Neural progenitor cell (in vitro differentiated cells): ENCODE measurements around the gene PRUNE2. TPM values are rescaled to one million over a fixed set of nuclear protein-coding genes. Genes with fewer than 3 reads are reported as not detected.

Source experiments
- DNase-seq: peaks from one replicate; pipeline ENCODE4 v3.0.0-alpha.2; 2016; ENCODE audit warnings: low spot score
- H2AFZ ChIP-seq: fragments of 200-600 bp; sonication (generic); replicated peaks from 2 replicates; pipeline ENCODE4 v1.6.1; 2016; ENCODE audit warnings: antibody characterized with exemption
- H3F3A ChIP-seq: fragments of 200-600 bp; sonication (generic); 2 replicates; pipeline ENCODE4 v1.6.1; 2016; ENCODE audit warnings: antibody characterized with exemption, low read depth
- H3K27ac ChIP-seq: fragments of 200-600 bp; sonication (generic); 2 replicates; pipeline ENCODE4 v1.5.1; 2016; ENCODE audit warnings: mild to moderate bottlenecking
- H3K27me3 ChIP-seq: fragments of 200-600 bp; sonication (generic); 2 replicates; pipeline ENCODE4 v1.6.1; 2016; ENCODE audit warnings: mild to moderate bottlenecking, moderate library complexity
- H3K36me3 ChIP-seq: fragments of 200-600 bp; sonication (generic); 2 replicates; pipeline ENCODE4 v1.5.1; 2016
- H3K4me1 ChIP-seq: fragments of 200-600 bp; sonication (generic); 2 replicates; pipeline ENCODE4 v1.6.1; 2016; ENCODE audit warnings: mixed run types
- H3K4me2 ChIP-seq: fragments of 200-600 bp; sonication (generic); 2 replicates; pipeline ENCODE4 v1.6.1; 2016
- H3K4me3 ChIP-seq: fragments of 200-600 bp; sonication (generic); 2 replicates; pipeline ENCODE4 v1.5.1; 2016
- H3K79me2 ChIP-seq: fragments of 200-600 bp; sonication (generic); 2 replicates; pipeline ENCODE4 v1.6.1; 2016; ENCODE audit warnings: low read depth
- H3K9ac ChIP-seq: fragments of 200-600 bp; sonication (generic); 2 replicates; pipeline ENCODE4 v1.6.1; 2016
- H3K9me3 ChIP-seq: fragments of 200-600 bp; sonication (generic); 2 replicates; pipeline ENCODE4 v1.5.1; 2016; ENCODE audit warnings: low read depth
- H4K20me1 ChIP-seq: fragments of 200-600 bp; sonication (generic); 2 replicates; pipeline ENCODE4 v1.6.1; 2016; ENCODE audit warnings: low read depth
- H3K27ac Mint-ChIP-seq: 3 replicates; pipeline ENCODE4 v1.8.0; 2021; ENCODE audit warnings: mixed read lengths
- H3K27me3 Mint-ChIP-seq: 2 replicates; pipeline ENCODE4 v1.8.0; 2022; ENCODE audit warnings: low read depth, mild to moderate bottlenecking, inconsistent platforms, moderate library complexity, mixed read lengths; ENCODE audit not compliant: insufficient read depth
- H3K36me3 Mint-ChIP-seq: 3 replicates; pipeline ENCODE4 v1.8.0; 2021; ENCODE audit warnings: mixed read lengths
- H3K4me1 Mint-ChIP-seq: 3 replicates; pipeline ENCODE4 v1.8.0; 2021; ENCODE audit warnings: mixed read lengths
- H3K4me3 Mint-ChIP-seq: 3 replicates; pipeline ENCODE4 v1.8.0; 2021; ENCODE audit warnings: mild to moderate bottlenecking, moderate library complexity, mixed read lengths
- H3K9me3 Mint-ChIP-seq: 3 replicates; pipeline ENCODE4 v1.8.0; 2020; ENCODE audit warnings: mixed read lengths
- EZH2 ChIP-seq: fragments of 200-600 bp; sonication (generic); IDR thresholded peaks from 2 replicates; pipeline ENCODE4 v1.6.1; 2017; ENCODE audit warnings: antibody characterized with exemption, mild to moderate bottlenecking, moderate library complexity
- EZH2phosphoT487 ChIP-seq: fragments of 200-600 bp; sonication (generic); IDR thresholded peaks from 2 replicates; pipeline ENCODE4 v1.6.1; 2017; ENCODE audit warnings: antibody characterized with exemption
- total RNA-seq: library from RNA; depleted of rRNA; stranded (reverse); fragments of >200 nt; gene quantifications from 2 replicates; pipeline ENCODE4 v1.2.3, GENCODE V29; 2015; ENCODE audit warnings: low replicate concordance
- TF ChIP-seq, protein P1 (sequence below): fragments of 200-600 bp; sonication (generic); IDR thresholded peaks from 2 replicates; pipeline ENCODE4 v1.5.1; 2017; ENCODE audit warnings: antibody characterized with exemption, mild to moderate bottlenecking

PRUNE2 gene
- total RNA-seq, 1 donor from 2014 or later: 28.2 TPM

DNA sequence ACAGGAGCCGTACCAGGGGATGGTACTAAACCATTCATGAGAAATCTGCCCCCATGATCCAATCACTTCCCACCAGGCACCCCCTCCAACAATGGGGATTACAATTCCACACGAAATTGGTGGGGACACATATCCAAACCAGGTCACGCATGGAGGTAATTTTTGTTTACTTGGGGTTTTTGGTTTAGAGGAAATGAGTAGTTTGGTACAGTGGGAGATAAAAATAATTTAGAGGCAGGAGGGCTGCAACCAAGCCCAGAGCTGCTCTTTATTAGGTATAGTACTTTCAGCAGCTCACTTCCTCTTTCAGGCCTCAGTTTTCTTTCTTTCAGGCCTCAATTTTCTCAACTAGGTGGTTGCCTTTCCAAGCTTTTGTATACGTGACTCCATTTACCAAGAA is 23.2 kb downstream of the PRUNE2 start:
- no peak for DNase-seq
- peaks cover 4% of the 10 kb centered on the region for H3K4me1 ChIP-seq
- Mint-ChIP-seq H3K9me3 (peaks cover 9% of the 10 kb centered on the region), H3K27ac (no peak overlapping the region), H3K4me1 (peaks cover 17% of the 10 kb centered on the region), H3K4me3 (no peak overlapping the region), H3K27me3 (peaks cover 2% of the 10 kb centered on the region), H3K36me3 (peaks cover 4% of the 10 kb centered on the region)
- H3K4me3 ChIP-seq: no peak overlapping the region
- H3K9ac ChIP-seq: no peak overlapping the region
- H3K27ac ChIP-seq: no peak overlapping the region
- H3K79me2 ChIP-seq: no peaks in the 10 kb centered on the region
- no peaks in the 10 kb centered on the region for H3K36me3 ChIP-seq
- H4K20me1 ChIP-seq: no peaks in the 10 kb centered on the region
- no peaks in the 10 kb centered on the region for H3K27me3 ChIP-seq
- no peak overlapping the region for H3K4me2 ChIP-seq
- TF ChIP-seq, protein P1, sequence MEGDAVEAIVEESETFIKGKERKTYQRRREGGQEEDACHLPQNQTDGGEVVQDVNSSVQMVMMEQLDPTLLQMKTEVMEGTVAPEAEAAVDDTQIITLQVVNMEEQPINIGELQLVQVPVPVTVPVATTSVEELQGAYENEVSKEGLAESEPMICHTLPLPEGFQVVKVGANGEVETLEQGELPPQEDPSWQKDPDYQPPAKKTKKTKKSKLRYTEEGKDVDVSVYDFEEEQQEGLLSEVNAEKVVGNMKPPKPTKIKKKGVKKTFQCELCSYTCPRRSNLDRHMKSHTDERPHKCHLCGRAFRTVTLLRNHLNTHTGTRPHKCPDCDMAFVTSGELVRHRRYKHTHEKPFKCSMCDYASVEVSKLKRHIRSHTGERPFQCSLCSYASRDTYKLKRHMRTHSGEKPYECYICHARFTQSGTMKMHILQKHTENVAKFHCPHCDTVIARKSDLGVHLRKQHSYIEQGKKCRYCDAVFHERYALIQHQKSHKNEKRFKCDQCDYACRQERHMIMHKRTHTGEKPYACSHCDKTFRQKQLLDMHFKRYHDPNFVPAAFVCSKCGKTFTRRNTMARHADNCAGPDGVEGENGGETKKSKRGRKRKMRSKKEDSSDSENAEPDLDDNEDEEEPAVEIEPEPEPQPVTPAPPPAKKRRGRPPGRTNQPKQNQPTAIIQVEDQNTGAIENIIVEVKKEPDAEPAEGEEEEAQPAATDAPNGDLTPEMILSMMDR: no peak
- TF ChIP-seq EZH2 (no peak), EZH2phosphoT487 (no peak)
- H3K9me3 ChIP-seq: no peaks in the 10 kb centered on the region
- no peaks in the 10 kb centered on the region for H3F3A ChIP-seq
- no peak overlapping the region for H2AFZ ChIP-seq

DNA sequence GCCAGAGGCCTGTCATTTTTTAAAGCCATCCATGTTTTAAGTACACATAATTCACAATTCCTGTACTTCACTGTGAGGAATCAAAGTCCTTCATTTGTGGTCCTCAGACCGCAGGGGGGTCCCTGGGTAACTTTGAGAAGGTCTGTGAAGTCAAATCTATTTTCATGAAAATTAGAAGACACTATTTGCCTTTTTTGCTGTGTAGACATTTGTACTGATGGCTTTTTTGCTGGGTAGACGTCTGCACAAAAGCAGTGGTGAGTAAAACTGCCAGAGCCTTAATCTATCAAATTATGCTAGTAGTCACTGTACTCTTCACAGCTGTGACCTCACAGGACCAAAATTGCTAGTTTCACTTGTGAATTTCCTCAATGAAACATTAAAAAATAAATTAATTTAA is 25.7 kb downstream of the PRUNE2 start:
- Histone ChIP-seq H3K79me2 (no peaks in the 10 kb centered on the region), H3K36me3 (no peaks in the 10 kb centered on the region), H2AFZ (no peak overlapping the region), H3K9me3 (no peaks in the 10 kb centered on the region), H4K20me1 (no peaks in the 10 kb centered on the region), H3K9ac (no peak overlapping the region), H3K4me1 (no peaks in the 10 kb centered on the region), H3K4me3 (no peak overlapping the region), H3K4me2 (no peak overlapping the region), H3K27ac (no peak overlapping the region), H3K27me3 (no peaks in the 10 kb centered on the region), H3F3A (no peaks in the 10 kb centered on the region)
- peaks cover 5% of the 10 kb centered on the region for H3K27me3 Mint-ChIP-seq
- TF ChIP-seq EZH2phosphoT487 (no peak), EZH2 (no peak)
- TF ChIP-seq, protein P1: no peak
- H3K36me3 Mint-ChIP-seq: peaks cover 2% of the 10 kb centered on the region
- H3K27ac Mint-ChIP-seq: no peak overlapping the region
- H3K9me3 Mint-ChIP-seq: peaks cover 6% of the 10 kb centered on the region
- H3K4me1 Mint-ChIP-seq: peaks cover 7% of the 10 kb centered on the region
- no peak overlapping the region for H3K4me3 Mint-ChIP-seq
- DNase-seq: no peak

DNA sequence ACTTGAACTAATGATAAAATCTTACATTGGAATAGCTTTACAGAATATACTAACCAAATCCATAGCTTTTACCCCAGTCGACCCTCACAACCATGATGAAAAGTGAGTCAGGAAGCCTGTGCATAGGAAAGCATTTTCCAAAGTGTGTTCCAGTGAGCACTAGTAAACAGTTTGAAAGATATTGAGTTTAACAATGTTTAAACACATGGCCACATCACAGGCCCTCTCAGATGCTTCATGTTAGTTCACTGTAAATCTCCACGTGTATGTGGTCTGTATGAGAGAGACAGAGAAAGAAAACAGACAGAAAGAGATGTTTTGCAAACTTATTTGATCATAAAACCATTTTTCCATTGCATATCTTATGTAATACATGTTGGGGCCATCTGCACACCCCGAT is 27.0 kb downstream of the PRUNE2 start:
- no peak overlapping the region for H3K27ac Mint-ChIP-seq
- Histone ChIP-seq H3K79me2 (no peaks in the 10 kb centered on the region), H3K9ac (no peak overlapping the region), H4K20me1 (no peaks in the 10 kb centered on the region), H3K4me1 (peaks cover 13% of the 10 kb centered on the region), H3K27me3 (no peaks in the 10 kb centered on the region), H2AFZ (no peak overlapping the region), H3K36me3 (no peaks in the 10 kb centered on the region), H3K9me3 (no peaks in the 10 kb centered on the region), H3F3A (peaks cover under 1% of the 10 kb centered on the region), H3K4me2 (no peak overlapping the region), H3K4me3 (no peak overlapping the region), H3K27ac (no peak overlapping the region)
- H3K27me3 Mint-ChIP-seq: peaks cover 5% of the 10 kb centered on the region
- peaks cover 2% of the 10 kb centered on the region for H3K36me3 Mint-ChIP-seq
- TF ChIP-seq, protein P1: no peak
- no peak for TF ChIP-seq EZH2
- TF ChIP-seq EZH2phosphoT487: no peak
- H3K9me3 Mint-ChIP-seq: peaks cover 6% of the 10 kb centered on the region
- no peak for DNase-seq
- no peak overlapping the region for H3K4me3 Mint-ChIP-seq
- H3K4me1 Mint-ChIP-seq: peaks cover 17% of the 10 kb centered on the region
